Stimulated activated CD4-positive, alpha-beta T cell treated with anti-CD3 and anti-CD28 coated beads, Interleukin-1b, Interleukin-23, amount 100 ng/mL, for 24 hours (primary cell): ENCODE results near the gene GPR32.
A peak's percentile ranks its signal among the peaks of the same experiment; 100 is the strongest.
"Not testable (repeated sequence)": the region's sequence is repeated elsewhere in the genome, so short reads cannot be mapped to it uniquely, and the experiment has no call there.

Experiments
- DNase-seq, 4 experiments: peaks; one replicate each; pipeline ENCODE4 v3.0.0-alpha.2; 2020; ENCODE audit warnings: low read depth in 4 of 4, low spot score in 1 of 4

The GPR32 gene

DNA sequence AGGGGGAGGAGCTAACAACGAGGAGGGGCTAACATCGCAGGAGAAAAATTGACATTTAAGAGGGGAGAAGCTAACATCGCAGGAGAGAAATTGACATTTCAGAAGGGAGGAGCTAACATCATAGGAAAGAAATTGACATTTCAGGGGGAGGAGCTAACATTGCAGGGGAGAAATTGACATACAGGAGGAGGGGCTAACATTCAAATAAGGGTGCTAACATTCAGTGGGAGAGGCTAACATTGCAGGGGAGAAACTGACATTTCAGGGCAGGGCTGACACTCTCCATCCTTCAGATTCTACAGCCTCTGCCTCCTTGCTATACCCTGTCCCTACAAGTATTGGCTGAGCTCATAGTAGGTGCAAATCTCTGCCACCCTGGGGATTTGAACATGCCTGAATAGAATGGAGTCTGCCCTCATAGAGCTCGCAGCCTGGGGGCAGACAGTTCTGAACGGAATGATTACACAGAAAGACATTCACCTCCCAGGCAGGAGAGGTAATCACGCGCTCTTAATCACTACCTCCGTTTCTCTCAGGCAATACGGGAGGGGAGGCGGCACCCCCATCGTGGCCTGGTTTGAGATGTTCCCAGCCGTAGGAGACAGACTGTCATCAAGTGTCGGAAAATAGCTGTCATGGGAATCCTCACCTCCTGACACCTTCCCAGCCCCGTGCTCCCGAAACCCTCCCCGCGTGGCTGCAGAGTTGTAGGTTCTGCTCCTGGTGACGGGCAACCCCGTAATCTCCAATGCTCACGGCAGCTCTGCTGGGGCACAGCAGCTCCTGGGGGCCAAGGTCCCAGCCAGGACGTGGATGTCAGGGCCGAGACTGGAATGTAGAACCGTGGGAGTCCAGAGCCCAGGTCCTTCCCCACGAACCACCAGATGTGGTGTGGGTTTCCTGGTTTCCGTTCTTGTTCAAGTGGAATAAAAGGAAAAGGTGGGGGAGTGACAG is 9.5 kb downstream of the GPR32 start:
- DNase-seq = no peak

DNA sequence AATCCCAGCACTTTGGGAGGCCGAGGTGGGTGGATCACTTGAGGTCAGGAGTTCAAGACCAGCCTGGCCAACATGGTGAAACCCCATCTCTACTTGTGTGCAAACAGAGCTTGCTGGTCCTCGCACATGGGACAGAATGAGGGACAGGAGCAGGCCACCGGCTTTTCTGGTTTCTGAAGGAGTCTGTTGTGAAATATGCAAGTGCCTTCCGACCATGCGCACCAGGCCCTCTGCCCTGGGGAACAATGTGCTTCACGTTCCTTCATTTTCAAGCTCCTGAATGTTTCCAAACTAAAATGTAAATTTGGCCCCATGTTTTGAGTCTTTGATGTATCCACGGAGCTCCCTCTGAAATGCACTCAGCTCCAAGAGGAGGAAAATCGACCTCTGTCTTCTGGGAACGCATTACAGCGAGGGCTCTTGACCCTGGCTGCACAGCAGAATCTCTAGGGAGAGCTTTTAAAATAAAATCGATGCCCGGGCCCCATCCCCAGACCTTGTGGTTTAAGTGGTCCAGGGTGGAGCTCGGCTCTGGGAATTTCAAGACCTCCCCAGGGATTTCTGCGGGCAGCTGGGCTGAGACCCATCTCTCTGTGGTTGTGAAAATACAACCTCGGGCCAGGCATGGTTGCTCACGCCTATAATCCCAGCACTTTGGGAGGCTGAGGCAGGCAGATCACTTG is 10.6 kb downstream of the GPR32 start:
- DNase-seq = no peak

DNA sequence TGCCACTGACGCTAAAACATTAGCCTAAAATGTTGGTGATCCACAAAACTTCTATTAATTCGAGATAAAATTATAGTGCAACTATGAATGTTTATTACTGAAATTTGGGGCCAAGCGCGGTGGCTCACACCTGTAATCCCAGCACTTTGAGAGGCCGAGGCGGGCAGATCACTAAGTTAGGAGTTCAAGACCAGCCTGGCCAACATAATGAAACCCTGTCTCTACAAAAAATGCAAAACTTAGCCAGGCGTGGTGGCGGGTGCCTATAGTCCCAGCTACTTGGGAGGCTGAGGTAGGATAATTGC is 13.5 kb downstream of the GPR32 start:
- DNase-seq = not testable (repeated sequence)

DNA sequence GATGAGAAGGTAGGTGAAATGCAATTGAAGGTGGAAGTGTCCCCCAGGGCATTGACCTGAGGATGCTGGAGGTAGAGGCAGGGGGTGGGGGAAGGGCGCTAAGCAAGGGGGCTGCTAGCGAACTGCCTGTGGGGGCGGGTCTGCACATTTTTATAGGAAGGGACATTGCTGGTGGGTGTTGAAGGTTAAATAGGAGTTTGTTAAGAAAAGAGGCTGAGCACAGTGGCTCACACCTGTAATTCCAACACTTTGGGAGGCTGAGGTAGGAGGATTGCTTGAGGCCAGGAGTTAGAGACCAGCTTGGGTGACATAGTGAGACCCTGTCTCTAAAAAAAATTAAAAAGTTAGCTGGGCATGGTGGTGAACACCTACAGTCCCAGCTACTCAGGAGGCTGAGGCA is 14.4 kb downstream of the GPR32 start:
- no peak for DNase-seq

DNA sequence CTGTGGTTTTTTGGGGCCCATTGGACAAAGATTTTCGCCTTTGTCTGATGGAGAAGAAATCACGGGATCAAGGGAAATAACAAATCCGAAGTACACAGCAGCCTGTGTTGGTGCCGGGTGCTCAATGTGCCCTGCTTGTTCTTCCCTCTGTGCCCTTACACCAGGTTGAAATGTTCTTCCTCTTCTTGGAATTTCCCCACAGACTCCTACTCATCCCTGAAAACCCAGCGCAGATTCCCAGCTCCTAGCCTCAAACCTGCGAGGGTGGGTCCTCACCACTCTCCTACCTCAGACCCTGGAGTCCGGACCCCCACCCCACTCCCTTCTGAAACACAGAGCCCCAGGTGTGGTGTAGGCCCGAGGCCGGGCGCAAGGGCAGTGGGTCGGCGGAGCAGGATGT is 15.1 kb downstream of the GPR32 start:
- no peak for DNase-seq

DNA sequence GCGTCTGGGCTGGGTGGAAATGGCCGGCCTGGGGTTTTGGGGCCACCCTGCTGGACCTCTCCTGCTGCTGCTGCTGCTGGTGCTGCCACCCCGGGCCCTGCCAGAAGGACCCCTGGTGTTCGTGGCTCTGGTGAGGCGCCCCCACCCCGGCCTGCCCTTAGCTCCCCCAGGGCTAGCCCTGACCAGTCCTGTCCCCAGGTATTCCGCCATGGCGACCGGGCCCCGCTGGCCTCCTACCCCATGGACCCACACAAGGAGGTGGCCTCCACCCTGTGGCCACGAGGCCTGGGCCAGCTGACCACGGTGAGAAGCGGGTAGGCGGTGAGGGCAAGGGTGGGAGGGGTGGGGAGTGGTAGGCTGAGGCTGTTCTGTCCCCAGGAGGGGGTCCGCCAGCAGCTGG is 20.1 kb downstream of the GPR32 start, which contains the start of gene ACP4:
Gene ACP4 (plus strand): TSS at position 20 of the 400 bp plus-strand sequence. CDS start 0 bp downstream, at position 20.
- DNase-seq = no peak

DNA sequence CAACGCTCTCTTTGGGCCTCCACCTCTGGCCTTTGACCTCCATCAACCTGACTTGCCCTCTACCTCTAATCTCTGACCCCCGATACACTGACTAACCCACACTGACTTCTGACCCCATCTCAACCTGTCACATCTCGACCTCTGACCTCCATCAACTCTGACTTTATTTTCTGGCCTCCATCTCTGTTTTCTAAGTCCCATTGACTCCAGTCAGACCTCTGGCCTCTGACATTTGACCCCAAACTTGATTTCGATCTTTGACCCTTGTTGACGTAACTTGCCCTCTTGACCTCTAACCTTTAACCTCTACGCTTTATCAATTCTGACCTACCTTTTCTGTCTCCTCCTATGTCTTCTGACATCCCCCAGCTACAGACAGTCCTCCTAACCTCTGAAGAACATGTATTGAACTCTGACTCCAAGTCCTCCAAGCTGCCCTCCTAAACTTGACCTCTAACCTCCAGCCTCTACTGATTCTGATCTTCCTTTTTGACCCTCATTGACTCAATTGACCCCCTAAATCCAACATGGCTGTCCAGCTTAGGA is 20.7 kb downstream of the GPR32 start:
- no peak for DNase-seq

DNA sequence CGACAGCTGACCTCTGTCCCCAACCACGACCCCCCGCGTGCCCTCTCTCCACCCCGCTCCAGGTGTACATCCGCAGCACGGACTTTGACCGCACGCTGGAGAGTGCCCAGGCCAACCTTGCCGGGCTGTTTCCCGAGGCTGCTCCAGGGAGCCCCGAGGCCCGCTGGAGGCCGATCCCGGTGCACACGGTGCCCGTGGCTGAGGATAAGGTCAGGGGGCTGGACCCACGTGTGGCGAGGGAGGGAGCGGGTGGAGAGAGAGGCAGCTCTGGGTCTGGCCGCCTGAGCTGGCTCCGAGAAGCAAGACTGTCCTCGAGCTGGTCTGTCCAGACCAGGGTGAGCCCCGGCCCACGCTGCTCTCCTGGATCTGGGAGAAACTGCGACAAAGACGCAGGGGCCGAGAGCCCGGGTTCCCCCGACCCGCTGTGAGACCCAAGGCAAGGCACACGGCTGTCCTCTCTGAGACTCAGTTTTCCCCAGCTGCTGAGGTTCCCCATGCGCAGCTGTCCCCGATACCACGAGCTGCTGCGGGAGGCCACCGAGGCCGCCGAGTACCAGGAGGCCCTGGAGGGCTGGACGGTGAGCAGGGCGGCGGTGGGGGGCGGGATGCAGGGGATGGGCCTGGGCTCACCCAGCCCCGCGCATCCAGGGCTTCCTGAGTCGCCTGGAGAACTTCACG is 21.5 kb downstream of the GPR32 start:
- DNase-seq = no peak

DNA sequence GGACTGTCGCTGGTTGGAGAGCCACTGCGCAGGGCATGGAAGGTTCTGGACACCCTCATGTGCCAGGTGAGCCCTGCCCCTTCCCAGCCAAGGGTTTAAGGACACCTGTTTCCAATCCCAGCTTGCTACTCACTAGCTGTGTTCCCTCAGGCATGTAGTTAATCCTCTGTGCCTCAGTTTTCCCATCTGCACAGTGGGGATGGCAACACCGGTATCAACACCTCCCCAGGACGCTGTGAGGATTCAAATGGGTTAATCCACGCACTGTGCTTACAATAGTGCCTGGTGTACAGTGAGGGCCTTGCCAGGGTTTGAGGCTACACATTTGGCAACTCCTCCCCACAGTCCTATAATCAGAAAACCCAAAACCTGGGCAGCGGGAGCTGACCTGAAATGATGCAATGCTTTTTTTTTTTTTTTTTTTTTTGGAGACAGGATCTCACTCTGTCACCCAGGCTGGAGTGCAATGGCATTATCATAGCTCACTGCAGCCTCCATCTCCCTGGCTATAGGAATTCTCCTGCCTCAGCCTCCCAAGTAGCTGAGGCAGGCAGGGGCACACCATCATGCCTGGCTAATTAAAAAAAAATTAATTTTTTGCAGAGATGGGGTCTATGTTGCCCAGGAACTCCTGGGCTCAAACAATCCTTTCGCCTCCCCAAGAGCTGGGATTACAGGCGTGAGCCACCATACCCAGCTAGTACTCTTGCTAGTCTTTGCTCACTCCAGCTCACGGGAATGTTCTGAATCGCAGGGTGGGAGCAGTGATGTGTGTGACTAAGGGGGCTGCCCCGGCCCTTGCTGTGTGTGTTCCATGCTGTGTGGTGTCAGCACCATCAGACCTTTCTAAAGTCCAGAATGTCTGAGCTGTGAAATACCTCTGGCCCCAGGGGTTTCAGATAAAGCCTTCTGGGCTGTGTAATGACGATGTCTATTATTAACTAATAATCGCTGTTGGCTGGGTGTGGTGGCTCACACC is 22.3 kb downstream of the GPR32 start:
- no peak for DNase-seq

DNA sequence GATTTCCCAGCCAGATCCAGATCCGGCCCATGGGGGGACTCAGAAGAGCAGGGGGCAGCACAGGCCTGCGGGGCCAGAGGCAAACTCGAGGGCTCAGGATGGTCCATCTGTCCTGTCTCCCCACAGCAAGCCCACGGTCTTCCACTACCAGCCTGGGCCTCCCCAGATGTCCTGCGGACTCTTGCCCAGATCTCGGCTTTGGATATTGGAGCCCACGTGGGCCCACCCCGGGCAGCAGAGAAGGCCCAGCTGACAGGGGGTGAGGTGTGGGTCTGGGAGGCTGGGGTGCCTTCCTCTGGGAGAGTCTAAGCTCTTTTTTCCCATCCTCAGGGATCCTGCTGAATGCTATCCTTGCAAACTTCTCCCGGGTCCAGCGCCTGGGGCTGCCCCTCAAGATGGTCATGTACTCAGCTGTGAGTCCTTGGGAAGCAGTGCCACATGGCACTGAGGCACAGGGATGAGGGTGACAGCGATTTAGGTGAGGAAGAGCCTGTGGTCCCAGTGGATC is 23.3 kb downstream of the GPR32 start:
- DNase-seq = no peak

DNA sequence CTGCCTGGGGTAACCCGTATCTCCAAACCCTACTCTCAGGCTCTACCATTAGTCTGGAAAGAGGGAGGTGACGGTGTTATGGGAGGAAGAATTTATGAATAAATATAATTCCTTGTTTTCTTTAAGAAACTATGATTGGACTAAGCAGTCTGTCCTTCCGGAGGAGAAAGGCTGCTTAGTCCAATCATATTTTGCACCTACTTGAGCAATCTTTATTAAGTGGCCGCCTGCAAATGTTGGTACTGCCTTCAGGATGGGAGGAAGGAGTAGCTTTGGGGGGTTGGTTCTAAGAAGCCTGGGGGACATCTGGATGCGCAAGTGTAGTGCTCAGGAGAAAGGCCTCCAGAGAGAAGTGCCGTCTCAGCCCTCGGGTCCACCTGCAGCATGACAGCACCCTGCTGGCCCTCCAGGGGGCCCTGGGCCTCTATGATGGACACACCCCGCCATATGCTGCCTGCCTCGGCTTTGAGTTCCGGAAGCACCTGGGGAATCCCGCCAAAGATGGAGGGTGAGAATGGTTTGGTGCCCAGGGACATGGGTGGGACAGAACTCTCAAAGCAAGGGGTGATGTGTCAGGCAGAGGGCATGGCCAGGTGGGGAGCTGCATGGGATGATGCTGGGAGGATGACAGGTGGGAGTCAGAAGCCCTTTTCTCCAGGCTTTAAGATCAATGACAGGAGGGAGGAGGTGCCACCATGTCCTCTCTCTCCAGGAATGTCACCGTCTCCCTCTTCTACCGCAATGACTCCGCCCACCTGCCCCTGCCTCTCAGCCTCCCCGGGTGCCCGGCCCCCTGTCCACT is 24.0 kb downstream of the GPR32 start:
- DNase-seq = peak in 1 of 4 experiments; percentile 32

DNA sequence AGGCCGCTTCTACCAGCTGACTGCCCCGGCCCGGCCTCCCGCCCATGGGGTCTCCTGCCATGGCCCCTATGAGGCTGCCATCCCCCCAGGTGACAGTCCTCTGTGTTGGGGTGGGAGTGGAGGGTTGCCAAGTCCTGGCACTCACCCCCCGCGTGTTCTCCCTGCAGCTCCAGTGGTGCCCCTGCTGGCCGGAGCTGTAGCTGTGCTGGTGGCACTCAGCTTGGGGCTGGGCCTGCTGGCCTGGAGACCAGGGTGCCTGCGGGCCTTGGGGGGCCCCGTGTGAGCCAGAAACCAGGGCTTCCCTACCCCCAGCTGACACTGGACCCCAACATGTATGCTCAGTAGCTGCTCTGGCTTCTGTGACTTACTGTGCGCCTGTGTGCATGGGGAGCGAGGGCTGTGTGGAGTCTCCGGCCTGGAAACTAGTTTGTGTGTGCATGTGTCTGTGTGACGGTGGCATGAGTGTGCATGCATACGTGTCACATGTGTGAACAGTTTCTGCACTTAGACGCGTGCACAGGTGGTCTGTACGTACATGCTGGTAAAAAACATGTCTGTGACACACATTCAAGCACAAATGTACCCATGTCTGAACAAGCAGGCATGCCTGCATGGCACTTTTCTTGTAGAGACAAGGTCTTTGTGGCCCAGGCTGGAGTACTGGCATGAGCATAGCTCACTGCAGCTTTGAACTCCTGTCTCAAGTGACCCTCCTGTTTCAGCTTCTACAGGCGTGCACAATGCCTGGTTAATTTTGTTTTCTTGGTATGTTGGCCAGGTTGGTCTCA is 24.8 kb downstream of the GPR32 start:
- peak in 2 of 4 experiments; percentile 36 to 46 for DNase-seq

DNA sequence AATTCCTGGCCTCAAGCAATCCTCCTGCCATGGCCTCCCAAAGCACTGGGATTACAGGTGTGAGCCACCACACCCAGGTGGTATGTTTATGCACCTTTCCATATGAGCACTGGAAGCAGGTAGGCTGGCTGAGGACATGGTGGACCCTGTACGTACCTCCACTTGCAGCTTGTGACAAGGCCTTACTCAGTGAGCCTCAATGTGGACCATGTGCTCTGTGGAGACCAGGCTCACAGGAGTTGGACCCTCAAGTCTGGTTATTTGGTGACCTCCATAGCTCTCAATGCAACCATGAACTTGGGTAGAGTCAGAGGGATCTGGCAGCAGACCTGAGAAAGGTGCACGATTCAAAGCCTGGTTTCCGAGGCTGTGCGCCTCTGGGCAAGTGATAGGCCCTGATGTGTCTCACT is 25.4 kb downstream of the GPR32 start:
- DNase-seq = no peak

DNA sequence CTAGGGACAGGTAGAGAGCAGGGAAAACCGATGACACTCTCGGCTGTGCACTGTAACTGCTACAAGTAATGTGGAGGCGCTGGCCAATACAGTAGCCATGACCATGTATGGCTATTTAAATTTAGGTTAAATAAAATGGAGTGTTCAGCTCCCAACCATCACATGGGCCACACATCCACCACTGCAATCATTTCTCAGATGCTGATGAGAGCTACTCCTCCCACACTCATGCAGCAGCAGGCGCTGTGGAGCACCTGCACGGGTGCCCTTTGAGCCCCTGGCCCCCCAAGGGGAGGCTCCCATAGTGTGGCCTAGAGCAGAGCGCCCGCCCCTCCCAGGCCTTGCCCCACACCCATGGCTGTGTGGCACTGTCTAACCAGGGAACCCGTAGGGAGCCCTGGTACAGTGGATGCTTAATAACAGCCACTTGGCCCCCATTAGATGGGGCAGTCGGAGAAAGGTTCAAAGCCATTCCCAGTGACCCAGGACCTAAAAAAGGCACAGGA is 25.9 kb downstream of the GPR32 start:
- DNase-seq = peak in 1 of 4 experiments; percentile 25

DNA sequence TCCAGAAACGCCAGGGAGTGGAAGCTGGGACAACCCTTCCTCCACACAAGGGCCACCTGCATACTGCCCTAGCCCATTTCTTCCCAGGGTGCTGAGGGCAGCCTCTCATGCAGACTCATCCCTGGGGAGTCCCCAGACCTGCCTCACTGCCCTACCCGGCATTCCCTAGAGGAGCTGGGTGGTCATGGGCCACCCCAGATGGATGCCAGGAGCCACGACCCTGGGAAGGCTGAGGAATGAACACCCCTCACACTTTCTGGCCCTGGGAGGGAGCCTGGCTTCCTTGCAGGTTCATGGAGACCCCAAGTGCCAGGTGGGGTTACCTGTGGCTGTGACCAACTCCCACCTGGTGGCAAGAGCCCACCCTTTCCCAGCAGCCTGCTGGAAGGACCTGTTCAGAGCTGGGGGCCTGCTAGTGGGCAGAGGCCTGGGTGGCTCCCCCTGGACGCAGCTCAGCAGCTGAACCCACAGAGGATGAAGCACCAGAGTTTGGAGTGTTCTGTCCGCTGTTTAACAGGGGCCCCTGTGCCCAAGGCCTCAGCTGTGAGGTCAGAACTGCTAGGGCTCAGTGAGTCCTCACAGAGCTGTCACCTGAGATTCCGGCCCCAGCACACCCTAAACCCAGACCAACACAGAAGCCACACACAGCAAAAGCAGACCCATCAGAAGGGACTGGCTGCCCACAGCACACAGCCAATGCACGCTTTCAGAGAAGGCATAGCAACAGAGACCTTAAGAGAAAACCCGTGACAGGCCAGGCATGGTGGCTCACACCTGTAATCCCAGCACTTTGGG is 26.6 kb downstream of the GPR32 start:
- no peak for DNase-seq

DNA sequence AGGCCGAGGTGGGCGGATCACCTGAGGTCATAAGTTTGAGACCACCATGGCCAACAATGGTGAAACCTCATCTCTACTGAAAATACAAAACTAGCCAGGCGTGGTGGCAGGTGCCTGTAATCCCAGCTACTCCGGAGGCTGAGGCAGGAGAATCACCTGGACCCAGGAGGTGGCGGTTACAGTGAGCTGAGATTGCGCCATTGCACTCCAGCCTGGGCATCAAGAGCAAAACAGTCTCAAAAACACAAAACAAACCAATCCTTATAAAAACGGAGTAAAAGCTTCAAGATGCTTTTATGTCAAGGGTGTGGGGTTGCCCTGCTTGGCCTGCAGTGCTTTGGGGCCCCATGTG is 27.1 kb downstream of the GPR32 start:
- no peak for DNase-seq

DNA sequence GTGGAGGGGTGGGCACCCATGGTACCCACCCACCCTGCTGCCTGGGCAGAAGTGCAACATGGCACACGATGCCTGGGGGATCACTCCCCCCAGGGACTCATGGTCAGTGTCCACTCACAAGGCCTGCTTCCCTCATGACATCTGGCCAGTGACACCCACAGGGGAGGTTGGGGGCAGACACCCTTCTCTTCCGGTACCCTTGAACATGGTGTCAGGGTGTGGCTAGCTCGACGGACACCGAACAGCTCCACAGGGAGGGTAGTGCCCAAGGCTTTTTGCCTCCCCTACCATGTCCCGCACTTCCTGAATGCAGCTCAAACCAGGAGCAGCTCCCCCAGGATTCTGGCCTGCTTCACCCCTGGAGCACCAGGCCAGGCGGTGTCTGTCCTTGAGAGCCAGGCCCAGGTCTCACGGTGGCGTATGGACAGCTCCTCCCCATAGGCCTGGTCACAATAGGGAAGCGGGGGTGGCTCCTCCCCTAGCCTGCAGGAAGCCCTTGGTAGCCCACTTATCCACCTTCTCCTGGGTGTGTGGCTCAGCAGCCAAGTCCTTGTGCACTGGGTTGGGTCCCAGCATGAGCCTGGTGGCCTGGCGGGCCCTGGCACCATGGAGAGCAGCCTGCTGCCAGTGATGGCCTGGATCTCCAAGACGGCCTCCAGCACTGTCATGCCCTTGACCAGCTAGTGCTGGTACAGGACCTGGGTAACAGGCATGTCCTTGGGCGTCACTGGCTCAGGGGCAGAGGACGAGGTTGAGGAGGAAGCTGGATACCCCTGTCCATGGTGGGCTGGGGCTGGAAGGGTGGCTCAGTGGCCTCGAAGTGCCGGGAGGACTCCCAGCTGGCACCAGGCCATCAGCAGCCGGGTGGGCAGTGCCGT is 27.8 kb downstream of the GPR32 start:
- DNase-seq = no peak
